Heart left ventricle (tissue), 16 donors: ENCODE data around the gene TSC22D3. TPM values are rescaled to one million over a fixed set of nuclear protein-coding genes. Genes with fewer than 3 reads are reported as not detected.

Experiments used
- ATAC-seq, 4 donors: fragments of 200-7000 bp; cut with Tn5 transposase; one replicate each; pipeline ENCODE4 v1.9.1; 2020 to 2022; ENCODE audit warnings: moderate library complexity in 4 of 4, mild to moderate bottlenecking in 3 of 4, moderate number of reproducible peaks in 1 of 4
- DNase-seq, 5 donors: peaks; one replicate each; pipeline ENCODE4 v3.0.0-alpha.2; 2020
- H3K27ac ChIP-seq, 12 donors: fragments of 200-600 bp; sonication (generic) in 4 of 12; one replicate each; pipeline versions ENCODE4 v1.5.0 to v1.8.0; 2016 to 2022; ENCODE audit warnings: mild to moderate bottlenecking in 2 of 12
- H3K27me3 ChIP-seq, 9 donors: fragments of 200-600 bp; sonication (generic) in 2 of 9; one replicate each; pipeline versions ENCODE4 v1.5.1 to v1.8.0; 2016 to 2022; ENCODE audit warnings: mild to moderate bottlenecking in 3 of 9
- H3K36me3 ChIP-seq, 9 donors: fragments of 200-600 bp; sonication (generic) in 2 of 9; one replicate each; pipeline versions ENCODE4 v1.5.0 to v1.8.0; 2018 to 2022; ENCODE audit warnings: mild to moderate bottlenecking in 2 of 9
- H3K4me1 ChIP-seq, 12 donors: fragments of 200-600 bp; sonication (generic) in 4 of 12; one replicate each; pipeline versions ENCODE4 v1.5.0 to v1.8.0; 2016 to 2022; ENCODE audit warnings: mild to moderate bottlenecking in 3 of 12
- H3K4me3 ChIP-seq, 12 donors: fragments of 200-600 bp; sonication (generic) in 4 of 12; one replicate each; pipeline versions ENCODE4 v1.5.0 to v1.8.0; 2017 to 2022; ENCODE audit warnings: mild to moderate bottlenecking in 9 of 12, moderate library complexity in 4 of 12
- H3K9me3 ChIP-seq, 12 donors: fragments of 200-600 bp; sonication (generic) in 4 of 12; one replicate each; pipeline versions ENCODE4 v1.5.0 to v1.8.0; 2016 to 2022; ENCODE audit warnings: mild to moderate bottlenecking in 1 of 12
- CTCF ChIP-seq, 12 donors: fragments of 200-600 bp; sonication (generic) in 4 of 12; IDR thresholded peaks; one replicate each; pipeline versions ENCODE4 v1.5.0 to v1.8.0; 2018 to 2022; ENCODE audit warnings: antibody characterized with exemption in 12 of 12, mild to moderate bottlenecking in 5 of 12
- POLR2A ChIP-seq, 2 donors: fragments of 450-650 bp; IDR thresholded peaks; one replicate each; pipeline ENCODE4 v1.6.1; 2017; ENCODE audit warnings: antibody characterized with exemption in 2 of 2, mild to moderate bottlenecking in 2 of 2, moderate library complexity in 2 of 2
- WGBS, 4 donors: extraction: QIAGEN DNeasy Blood & Tissue Kit in 2 of 4; methylation state at CpG; one replicate each; pipeline versions ENCODE4 v1.1.5 to v1.1.7; 2013 to 2018; 5-methylcytosine and 5-hydroxymethylcytosine counted together
- intact Hi-C, 10 donors: fragments of 100-400 bp; cut with DNase I; formaldehyde crosslinking; loops; one replicate each; pipeline versions ENCODE4 v1.11.1 to v1.14.2; 2022
- polyA plus RNA-seq, 2 donors: library from polyadenylated mRNA; stranded (reverse); fragments of 200-250 nt; gene quantifications; one replicate each; pipeline ENCODE4 v1.2.3, GENCODE V29; 2013
- total RNA-seq, 9 donors: library from RNA; depleted of rRNA in 2 of 9; stranded (reverse); fragments of >200 nt in 2 of 9; fragmentation: NEBNext Ultra II Directional in 3 of 9; extraction: Animal tissue kit (Norgen Biotek cat#: 25700) in 3 of 9; gene quantifications; one replicate each; pipeline versions ENCODE4 v1.1.0 to v1.2.4, GENCODE V29; 2016 to 2023
- donor health status: ischemic (EF 13 %, LVEDD 7.1; RV severe dilation, severe dysfunction).
- donor health status: healthy with polysubstance abuse.
- donor health status: DM: no; HTN: yes; CAD: no.
- donor health status: DM: no; HTN: no; CAD: no.
- donor health status: ischemic (EF 25% LVEDD 6.9; RV normal size, moderate dysfunction).
- donor health status: ischemic (EF 25% LVEDD 5.7; RV mildly dilated, moderate dysfunction).
- donor health status: healthy.
- donor health status: DM: yes; HTN: yes; CAD: no.
- donor health status: ischemic (EF 35%, LVEDD 5.7; RV mildly dilated, moderate dysfunction).
- donor health status: nonischemic (EF 11% LVEDD 7.7; RV severe dilation, severe dysfunction).
- donor health status: DM: yes; HTN: yes; CAD: no.
- donor health status: PGD.
- donor health status: ischemic (EF 29% LVEDD 5.4; RV normal size, mild dysfunction).
- donor health status: nonischemic (EF 23%, LVEDD 6.1; RV moderate dilation, normal function).

TSC22D3 gene
- total and polyA plus RNA-seq, 11 donors, result 28.0 to 145 (median 33.9) TPM

GRCh38 chrX:107734646-107735045 lies 40.9 kb downstream of the TSC22D3 start:
- intact Hi-C loops, result loop anchor here in 1 of 10 donors (10.0 kb wide), 1 partner anchor 90 kb away; the partner anchor contains the start of gene MID2
- DNase-seq (no peak), ATAC-seq (no peak)
- H3K27ac ChIP-seq, result peak overlapping the region in 9 of 12 donors; percentile 18 to 63 (median 47)
- H3K36me3 ChIP-seq, result no peaks in the 10 kb centered on the region
- H3K4me3 ChIP-seq, result no peak overlapping the region
- H3K9me3 ChIP-seq, result no peaks in the 10 kb centered on the region
- 48 to 63% (median 57%) methylated on average over 3 of the region's 3 CpGs for WGBS, 4 donors
- peaks cover 3 to 88% (median 46%) of the 10 kb centered on the region in 12 donors for H3K4me1 ChIP-seq
- H3K27me3 ChIP-seq, result peaks cover 0 to 6% (median 0%) of the 10 kb centered on the region in 9 donors
- no peak for TF ChIP-seq POLR2A (IDR thresholded peaks at IDR 0.05)
- no peak for TF ChIP-seq CTCF (IDR thresholded peaks at IDR 0.05)

- DNase-seq, result no peak
- intact Hi-C loops, result loop anchor here in 1 of 10 donors (10.0 kb wide), 1 partner anchor 91 kb away; the partner anchor contains the start of gene MID2
- Histone ChIP-seq H3K27me3 (peaks cover 0 to 6% (median 0%) of the 10 kb centered on the region in 9 donors), H3K4me1 (peaks cover 3 to 88% (median 52%) of the 10 kb centered on the region in 12 donors), H3K27ac (peak overlapping the region in 9 of 12 donors; percentile 18 to 66 (median 47)), H3K4me3 (no peak overlapping the region), H3K36me3 (no peaks in the 10 kb centered on the region), H3K9me3 (no peaks in the 10 kb centered on the region)
- ATAC-seq, result no peak
- WGBS, 4 donors, result 48 to 74% (median 73%) methylated on average over 4 of the region's 4 CpGs
- TF ChIP-seq POLR2A (IDR thresholded peaks at IDR 0.05) (no peak), CTCF (IDR thresholded peaks at IDR 0.05) (no peak)
These were observed 41.9 kb downstream of the TSC22D3 start for GRCh38 chrX:107733686-107734085.

GRCh38 chrX:107731831-107732502 lies 43.6 kb downstream of the TSC22D3 start:
- Histone ChIP-seq H3K27ac (peak overlapping the region; percentile 32 to 81 (median 75)), H3K9me3 (no peaks in the 10 kb centered on the region), H3K36me3 (no peaks in the 10 kb centered on the region), H3K4me1 (peaks cover 3 to 83% (median 50%) of the 10 kb centered on the region in 12 donors), H3K4me3 (no peak overlapping the region), H3K27me3 (peaks cover 0 to 6% (median 0%) of the 10 kb centered on the region in 9 donors)
- ATAC-seq (peak; percentile 80 to 91 (median 83)), DNase-seq (peak; percentile 88 to 94 (median 90))
- intact Hi-C loops, result loop anchor here in 1 of 10 donors (10.0 kb wide), 1 partner anchor 93 kb away; the partner anchor contains the start of gene MID2
- no peak for TF ChIP-seq POLR2A (IDR thresholded peaks at IDR 0.05)
- TF ChIP-seq CTCF (IDR thresholded peaks at IDR 0.05), result no peak
- 6 to 26% (median 16%) methylated on average over 7 of the region's 7 CpGs for whole genome bisulfite sequencing, 4 donors

- Histone ChIP-seq H3K27ac (peak overlapping the region in 11 of 12 donors; percentile 51 to 81 (median 75)), H3K27me3 (peaks cover 0 to 6% (median 0%) of the 10 kb centered on the region in 9 donors), H3K9me3 (no peaks in the 10 kb centered on the region), H3K4me1 (peaks cover 3 to 83% (median 52%) of the 10 kb centered on the region in 12 donors), H3K4me3 (no peak overlapping the region), H3K36me3 (no peaks in the 10 kb centered on the region)
- 47 to 64% (median 56%) methylated on average over 8 to 9 of the region's 9 CpGs for WGBS, 4 donors
- ATAC-seq (no peak), DNase-seq (no peak)
- TF ChIP-seq CTCF (IDR thresholded peaks at IDR 0.05), result no peak
- TF ChIP-seq POLR2A (IDR thresholded peaks at IDR 0.05), result no peak
- intact Hi-C loops, result loop anchor here in 1 of 10 donors (10.0 kb wide), 1 partner anchor 94 kb away; the partner anchor contains the start of gene MID2
These were observed 44.4 kb downstream of the TSC22D3 start for GRCh38 chrX:107730991-107731766.
